Osteoblast (primary cell): ENCODE measurements around the gene IQCE. TPM values are rescaled to one million over a fixed set of nuclear protein-coding genes. Genes with fewer than 3 reads are reported as not detected.

ENCODE experiments used
- DNase-seq: peaks from one replicate; pipeline ENCODE4 v3.0.0; 2011; ENCODE audit warnings: low spot score, mixed read lengths; ENCODE audit not compliant: insufficient read length; ENCODE audit errors: missing footprints
- H2AFZ ChIP-seq: 2 replicates; pipeline ENCODE4 v1.6.0; 2011; ENCODE audit warnings: mild to moderate bottlenecking, low read length
- H3K27ac ChIP-seq: 2 replicates; pipeline ENCODE4 v1.5.1; 2011; ENCODE audit warnings: mild to moderate bottlenecking, low read depth, low read length, moderate library complexity
- H3K27me3 ChIP-seq: 2 replicates; pipeline ENCODE4 v1.6.0; 2012; ENCODE audit warnings: mild to moderate bottlenecking, control low read depth, inconsistent platforms, low read length, moderate library complexity; ENCODE audit not compliant: insufficient read depth
- H3K36me3 ChIP-seq: 2 replicates; pipeline ENCODE4 v1.5.1; 2011; ENCODE audit warnings: mild to moderate bottlenecking, low read length, control low read depth, moderate library complexity; ENCODE audit not compliant: insufficient read depth
- H3K4me1 ChIP-seq: 2 replicates; pipeline ENCODE4 v1.5.1; 2011; ENCODE audit warnings: mild to moderate bottlenecking, low read length, control low read depth, moderate library complexity; ENCODE audit not compliant: insufficient read depth
- H3K4me2 ChIP-seq: 2 replicates; pipeline ENCODE4 v1.6.0; 2011; ENCODE audit warnings: mild to moderate bottlenecking, low read length; ENCODE audit not compliant: insufficient read depth
- H3K4me3 ChIP-seq: fragments of 200-600 bp; sonication (generic); 3 replicates; pipeline ENCODE4 v1.5.1; 2012; ENCODE audit warnings: mild to moderate bottlenecking, low read length, inconsistent platforms; ENCODE audit not compliant: insufficient read depth
- H3K79me2 ChIP-seq: 2 replicates; pipeline ENCODE4 v1.6.0; 2012; ENCODE audit warnings: mild to moderate bottlenecking, low read length, control low read depth, inconsistent platforms; ENCODE audit not compliant: insufficient read depth
- H3K9me3 ChIP-seq: 2 replicates; pipeline ENCODE4 v1.5.1; 2011; ENCODE audit warnings: low read depth, low read length, control low read depth
- H4K20me1 ChIP-seq: 2 replicates; pipeline ENCODE4 v1.6.0; 2012; ENCODE audit warnings: mild to moderate bottlenecking, low read length, control low read depth; ENCODE audit not compliant: insufficient read depth
- total RNA-seq: library from RNA; depleted of rRNA; stranded (reverse); fragments of >200 nt; gene quantifications from 2 replicates; pipeline ENCODE4 v1.2.3, GENCODE V29; 2012
- TF ChIP-seq, protein P1 (sequence below): IDR thresholded peaks from 2 replicates; pipeline ENCODE4 v1.5.1; 2011; ENCODE audit warnings: mild to moderate bottlenecking, low read depth, low read length, moderate library complexity; ENCODE audit errors: extremely low read depth

IQCE gene
- total RNA-seq, 1 donor, result 18.8 TPM

DNA sequence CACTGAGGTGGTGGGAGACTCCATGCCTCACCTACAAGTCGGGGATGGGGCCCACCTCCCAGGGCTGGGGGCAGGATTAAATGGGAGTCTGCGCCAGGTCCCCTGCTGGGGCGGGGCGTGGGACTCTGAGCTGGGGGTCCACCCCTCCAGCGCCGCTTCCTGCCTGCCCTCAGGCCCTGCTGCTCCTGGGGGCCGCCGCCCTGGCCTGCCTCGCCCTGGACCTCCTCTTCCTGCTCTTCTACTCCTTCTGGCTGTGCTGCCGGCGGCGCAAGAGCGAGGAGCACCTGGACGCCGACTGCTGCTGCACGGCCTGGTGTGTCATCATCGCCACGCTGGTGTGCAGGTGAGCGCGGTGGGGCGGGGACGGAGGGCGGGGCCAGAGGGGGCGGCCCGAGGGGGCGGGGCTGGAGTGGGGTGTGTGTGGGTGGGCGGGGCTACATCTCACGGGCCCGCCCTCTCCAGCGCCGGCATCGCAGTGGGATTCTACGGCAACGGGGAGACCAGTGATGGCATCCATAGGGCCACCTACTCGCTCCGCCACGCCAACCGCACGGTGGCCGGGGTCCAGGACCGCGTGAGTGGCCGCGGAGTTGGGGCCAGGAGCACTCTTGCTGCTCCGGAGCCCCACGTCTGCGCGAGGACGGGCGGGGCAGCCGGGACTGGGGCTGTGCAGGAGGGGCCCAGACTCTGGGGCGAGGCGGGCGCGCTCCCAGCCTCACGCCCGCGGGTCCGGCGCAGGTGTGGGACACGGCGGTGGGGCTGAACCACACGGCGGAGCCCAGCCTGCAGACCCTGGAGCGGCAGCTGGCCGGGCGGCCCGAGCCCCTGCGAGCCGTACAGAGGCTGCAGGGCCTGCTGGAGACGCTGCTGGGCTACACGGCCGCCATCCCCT, 88.1 kb downstream of the IQCE start:
- DNase-seq, result no peak
- no peak overlapping the region for H3K27ac ChIP-seq
- H3K36me3 ChIP-seq, result peaks cover 23% of the 10 kb centered on the region
- TF ChIP-seq, protein P1, sequence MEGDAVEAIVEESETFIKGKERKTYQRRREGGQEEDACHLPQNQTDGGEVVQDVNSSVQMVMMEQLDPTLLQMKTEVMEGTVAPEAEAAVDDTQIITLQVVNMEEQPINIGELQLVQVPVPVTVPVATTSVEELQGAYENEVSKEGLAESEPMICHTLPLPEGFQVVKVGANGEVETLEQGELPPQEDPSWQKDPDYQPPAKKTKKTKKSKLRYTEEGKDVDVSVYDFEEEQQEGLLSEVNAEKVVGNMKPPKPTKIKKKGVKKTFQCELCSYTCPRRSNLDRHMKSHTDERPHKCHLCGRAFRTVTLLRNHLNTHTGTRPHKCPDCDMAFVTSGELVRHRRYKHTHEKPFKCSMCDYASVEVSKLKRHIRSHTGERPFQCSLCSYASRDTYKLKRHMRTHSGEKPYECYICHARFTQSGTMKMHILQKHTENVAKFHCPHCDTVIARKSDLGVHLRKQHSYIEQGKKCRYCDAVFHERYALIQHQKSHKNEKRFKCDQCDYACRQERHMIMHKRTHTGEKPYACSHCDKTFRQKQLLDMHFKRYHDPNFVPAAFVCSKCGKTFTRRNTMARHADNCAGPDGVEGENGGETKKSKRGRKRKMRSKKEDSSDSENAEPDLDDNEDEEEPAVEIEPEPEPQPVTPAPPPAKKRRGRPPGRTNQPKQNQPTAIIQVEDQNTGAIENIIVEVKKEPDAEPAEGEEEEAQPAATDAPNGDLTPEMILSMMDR, result no peak
- no peak overlapping the region for H3K4me2 ChIP-seq
- H3K4me3 ChIP-seq, result no peak overlapping the region
- H3K4me1 ChIP-seq, result peaks cover 10% of the 10 kb centered on the region
- peaks cover 15% of the 10 kb centered on the region for H3K79me2 ChIP-seq
- no peak overlapping the region for H2AFZ ChIP-seq
- no peaks in the 10 kb centered on the region for H3K9me3 ChIP-seq
- peaks cover 21% of the 10 kb centered on the region for H4K20me1 ChIP-seq
- H3K27me3 ChIP-seq, result no peaks in the 10 kb centered on the region

DNA sequence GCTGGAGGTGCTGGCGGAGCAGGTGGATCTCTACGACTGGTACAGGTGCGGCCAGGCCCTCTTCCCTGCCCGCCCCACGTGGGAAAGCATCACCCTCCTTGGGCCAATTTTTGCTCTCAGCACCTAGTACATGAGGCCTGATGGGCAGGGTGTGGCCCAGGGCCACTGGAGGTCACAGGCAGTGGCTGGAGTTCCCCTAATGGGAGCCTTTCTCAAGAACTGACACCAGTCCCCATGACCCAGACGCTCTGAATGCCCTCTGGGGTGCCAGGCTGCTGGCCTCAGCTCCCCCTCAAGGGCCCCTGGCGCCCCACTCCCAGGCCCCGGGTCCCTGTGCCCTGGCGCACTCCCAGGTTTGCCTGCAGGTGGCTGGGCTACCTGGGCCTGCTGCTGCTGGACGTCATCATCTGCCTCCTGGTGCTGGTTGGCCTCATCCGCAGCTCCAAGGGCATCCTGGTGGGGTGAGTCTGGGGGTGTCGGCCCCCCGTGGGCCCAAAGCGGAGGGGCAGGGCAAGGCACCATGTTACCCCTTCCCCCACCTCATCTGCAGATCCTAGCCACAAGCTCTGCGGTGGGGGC, 88.9 kb downstream of the IQCE start:
- H3K4me1 ChIP-seq, result peaks cover 7% of the 10 kb centered on the region
- H3K36me3 ChIP-seq, result peaks cover 30% of the 10 kb centered on the region
- TF ChIP-seq, protein P1, result no peak
- no peak overlapping the region for H3K4me2 ChIP-seq
- peaks cover 15% of the 10 kb centered on the region for H3K79me2 ChIP-seq
- DNase-seq, result no peak
- no peaks in the 10 kb centered on the region for H3K9me3 ChIP-seq
- H4K20me1 ChIP-seq, result peaks cover 23% of the 10 kb centered on the region
- no peak overlapping the region for H3K4me3 ChIP-seq
- no peak overlapping the region for H2AFZ ChIP-seq
- H3K27me3 ChIP-seq, result no peaks in the 10 kb centered on the region
- H3K27ac ChIP-seq, result no peak overlapping the region

DNA sequence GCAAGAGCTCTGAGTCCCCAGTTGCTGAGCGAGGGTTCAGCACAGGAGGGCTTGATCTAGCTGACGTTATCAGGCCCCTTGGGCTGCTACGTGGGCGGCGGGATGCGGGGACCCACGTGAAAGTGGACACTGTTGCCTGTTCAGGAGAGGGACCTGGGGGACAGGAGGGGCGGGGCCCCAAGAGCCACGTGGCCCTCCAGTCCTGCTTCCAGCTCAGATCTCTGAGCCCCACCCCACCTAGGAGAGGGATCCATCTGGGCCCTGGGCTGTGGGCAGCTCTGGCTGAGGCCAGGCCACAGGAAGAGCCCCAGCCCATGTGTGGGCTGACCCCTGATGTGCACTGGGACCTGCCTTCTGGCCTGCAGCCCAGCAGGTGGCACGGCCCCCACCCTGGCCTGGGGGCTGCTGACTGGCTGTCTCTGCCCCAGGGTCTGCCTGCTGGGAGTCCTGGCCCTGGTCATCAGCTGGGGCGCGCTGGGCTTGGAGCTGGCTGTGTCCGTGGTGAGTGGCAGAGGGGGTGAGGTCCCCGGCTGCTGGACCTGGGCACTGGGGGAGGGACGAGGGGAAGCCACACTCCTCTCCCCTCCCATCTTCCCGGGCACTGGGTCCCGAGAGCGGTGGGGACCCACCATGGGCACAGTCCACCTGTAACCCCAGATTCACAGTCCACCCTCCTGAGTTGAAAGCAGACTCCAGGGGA, 90.5 kb downstream of the IQCE start:
- Histone ChIP-seq H2AFZ (no peak overlapping the region), H3K4me2 (no peak overlapping the region), H3K9me3 (no peaks in the 10 kb centered on the region), H3K36me3 (peaks cover 28% of the 10 kb centered on the region), H3K4me1 (peaks cover 7% of the 10 kb centered on the region), H3K27ac (no peak overlapping the region), H3K79me2 (peaks cover 6% of the 10 kb centered on the region), H4K20me1 (peaks cover 12% of the 10 kb centered on the region), H3K27me3 (no peaks in the 10 kb centered on the region), H3K4me3 (no peak overlapping the region)
- TF ChIP-seq, protein P1, result no peak
- no peak for DNase-seq

DNA sequence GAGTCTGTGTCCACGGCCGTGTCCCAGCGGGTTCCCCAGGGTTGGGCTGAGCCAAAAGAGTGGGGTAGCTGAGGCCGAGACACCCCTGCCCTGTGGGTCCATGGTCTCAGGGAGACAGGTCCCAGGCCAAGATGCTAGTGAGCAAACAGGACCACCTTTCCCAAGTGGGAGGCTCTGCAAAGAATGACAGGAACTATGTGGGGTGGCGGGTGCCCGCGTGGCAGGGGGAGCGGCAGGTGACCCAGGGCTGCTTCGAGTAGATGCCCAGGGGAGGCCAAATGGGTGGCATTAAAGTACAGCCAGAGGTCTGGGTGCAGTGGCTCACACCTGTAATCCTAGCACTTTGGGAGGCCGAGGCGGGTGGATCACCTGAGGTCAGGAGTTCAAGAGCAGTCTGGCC, 91.2 kb downstream of the IQCE start:
- H4K20me1 ChIP-seq, result peaks cover 6% of the 10 kb centered on the region
- TF ChIP-seq, protein P1, result no peak
- no peak overlapping the region for H3K27ac ChIP-seq
- no peak for DNase-seq
- no peak overlapping the region for H3K4me3 ChIP-seq
- H3K4me1 ChIP-seq, result peaks cover 4% of the 10 kb centered on the region
- H3K27me3 ChIP-seq, result no peaks in the 10 kb centered on the region
- H3K9me3 ChIP-seq, result no peaks in the 10 kb centered on the region
- no peak overlapping the region for H3K4me2 ChIP-seq
- peaks cover 3% of the 10 kb centered on the region for H3K79me2 ChIP-seq
- no peak overlapping the region for H2AFZ ChIP-seq
- peaks cover 28% of the 10 kb centered on the region for H3K36me3 ChIP-seq
